ENCODE measurements around the gene RANBP17. TPM values are rescaled to one million over a fixed set of nuclear protein-coding genes. Genes with fewer than 3 reads are reported as not detected.

Gene RANBP17
- total RNA-seq, 6 donors from 2014 or later, result 12.6 to 81.4 (median 23.9) TPM

DNA sequence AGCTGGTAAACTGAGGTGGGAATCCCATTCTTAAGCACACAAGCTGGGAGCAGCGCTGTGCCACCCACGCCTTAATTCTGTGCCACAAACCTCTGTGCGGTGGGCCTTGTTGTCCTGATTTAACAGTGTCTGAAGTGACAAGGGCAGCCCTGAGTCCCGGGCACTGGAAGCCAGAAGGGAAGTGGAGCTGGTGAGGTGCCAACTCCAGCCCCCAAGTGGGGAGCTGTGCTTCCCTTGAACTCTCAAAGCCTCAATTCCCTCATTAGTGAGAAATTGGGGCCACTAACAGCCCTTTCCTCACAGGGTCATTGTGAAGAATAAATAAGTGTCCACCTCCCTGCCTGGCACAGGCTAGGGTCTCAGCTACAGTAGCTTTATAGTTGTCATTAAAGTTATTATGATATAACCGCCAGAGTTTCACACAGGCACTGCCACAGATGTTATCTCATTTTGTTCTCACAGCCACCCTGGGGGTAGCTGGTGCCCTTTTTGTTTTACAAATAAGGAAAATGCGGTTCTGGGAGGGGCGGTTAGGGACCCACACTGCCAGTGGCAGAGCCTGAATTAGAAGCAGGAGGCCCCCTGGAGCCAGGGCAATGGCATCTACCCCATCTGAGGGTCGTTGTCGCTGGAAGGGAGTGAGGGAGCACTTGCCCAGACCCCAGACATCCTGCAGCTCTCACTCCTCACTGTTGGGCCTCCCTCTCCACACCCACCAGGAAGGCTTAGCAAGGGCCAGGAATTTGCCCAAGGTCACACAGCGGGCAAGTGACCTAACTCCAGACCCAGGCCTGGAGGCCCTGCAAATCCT, 445.2 kb downstream of the RANBP17 start:
- DNase-seq, result no peak
- Histone ChIP-seq H3K9me3 (no peaks in the 10 kb centered on the region), H3K27me3 (peaks cover 1 to 68% (median 51%) of the 10 kb centered on the region in 4 donors), H3K27ac (no peak overlapping the region), H3K36me3 (no peaks in the 10 kb centered on the region), H3K4me1 (peaks cover 13 to 39% (median 31%) of the 10 kb centered on the region in 4 donors), H3K4me3 (no peak overlapping the region)
- 24 to 48% methylated on average over 8 to 10 of the region's 10 CpGs for WGBS, 2 donors
- no peak for TF ChIP-seq POLR2AphosphoS5 (IDR thresholded peaks at IDR 0.05)
- TF ChIP-seq, protein P1, sequence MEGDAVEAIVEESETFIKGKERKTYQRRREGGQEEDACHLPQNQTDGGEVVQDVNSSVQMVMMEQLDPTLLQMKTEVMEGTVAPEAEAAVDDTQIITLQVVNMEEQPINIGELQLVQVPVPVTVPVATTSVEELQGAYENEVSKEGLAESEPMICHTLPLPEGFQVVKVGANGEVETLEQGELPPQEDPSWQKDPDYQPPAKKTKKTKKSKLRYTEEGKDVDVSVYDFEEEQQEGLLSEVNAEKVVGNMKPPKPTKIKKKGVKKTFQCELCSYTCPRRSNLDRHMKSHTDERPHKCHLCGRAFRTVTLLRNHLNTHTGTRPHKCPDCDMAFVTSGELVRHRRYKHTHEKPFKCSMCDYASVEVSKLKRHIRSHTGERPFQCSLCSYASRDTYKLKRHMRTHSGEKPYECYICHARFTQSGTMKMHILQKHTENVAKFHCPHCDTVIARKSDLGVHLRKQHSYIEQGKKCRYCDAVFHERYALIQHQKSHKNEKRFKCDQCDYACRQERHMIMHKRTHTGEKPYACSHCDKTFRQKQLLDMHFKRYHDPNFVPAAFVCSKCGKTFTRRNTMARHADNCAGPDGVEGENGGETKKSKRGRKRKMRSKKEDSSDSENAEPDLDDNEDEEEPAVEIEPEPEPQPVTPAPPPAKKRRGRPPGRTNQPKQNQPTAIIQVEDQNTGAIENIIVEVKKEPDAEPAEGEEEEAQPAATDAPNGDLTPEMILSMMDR (IDR thresholded peaks at IDR 0.05), result no peak
- TF ChIP-seq EP300 (IDR thresholded peaks at IDR 0.05), result no peak
- TF ChIP-seq POLR2A (IDR thresholded peaks at IDR 0.05), result no peak
- no peak for ATAC-seq (ENCODE audit: low FRiP score in 2 of 2)

DNA sequence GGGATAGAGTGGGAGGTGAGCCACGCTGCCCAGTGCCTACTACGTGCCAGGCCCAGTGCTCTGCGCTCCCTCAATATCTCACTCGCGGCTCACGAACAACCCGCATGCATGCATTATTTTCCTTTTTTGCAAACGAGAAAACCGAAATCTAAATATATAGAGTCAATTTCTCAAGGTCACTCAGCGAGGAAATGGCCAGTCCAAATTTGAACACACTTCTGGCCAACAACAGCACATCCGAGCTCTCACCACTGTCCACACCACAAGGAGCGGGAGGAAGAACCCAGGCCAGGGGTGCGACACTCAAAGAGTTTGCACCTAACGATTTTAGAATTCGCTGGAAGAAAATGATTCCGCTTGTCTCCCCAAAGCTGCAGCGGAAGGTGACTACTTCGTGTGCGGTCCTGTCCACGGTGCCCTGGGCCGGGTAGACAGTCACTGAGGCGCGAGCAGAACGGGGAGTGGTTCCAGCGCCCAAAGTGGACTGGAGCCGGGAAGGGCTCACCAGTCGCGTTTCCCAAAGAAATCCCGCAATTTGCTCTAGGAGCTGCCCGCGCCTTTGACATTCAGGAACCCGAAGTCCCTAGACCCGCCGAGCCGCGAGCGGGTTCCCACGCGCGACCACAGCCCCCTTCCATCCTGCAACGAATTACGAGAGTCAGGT, 446.1 kb downstream of the RANBP17 start:
- TF ChIP-seq POLR2A (IDR thresholded peaks at IDR 0.05) (no peak), EP300 (IDR thresholded peaks at IDR 0.05) (no peak), POLR2AphosphoS5 (IDR thresholded peaks at IDR 0.05) (no peak)
- TF ChIP-seq, protein P1 (IDR thresholded peaks at IDR 0.05), result no peak
- Histone ChIP-seq H3K36me3 (no peaks in the 10 kb centered on the region), H3K9me3 (no peaks in the 10 kb centered on the region), H3K27me3 (peaks cover 1 to 77% (median 59%) of the 10 kb centered on the region in 4 donors), H3K4me3 (no peak overlapping the region), H3K4me1 (peaks cover 20 to 48% (median 41%) of the 10 kb centered on the region in 4 donors), H3K27ac (no peak overlapping the region)
- 21 to 28% methylated on average over 34 to 42 of the region's 42 CpGs for WGBS, 2 donors
- no peak for ATAC-seq (ENCODE audit: low FRiP score in 2 of 2)
- DNase-seq, result no peak

DNA sequence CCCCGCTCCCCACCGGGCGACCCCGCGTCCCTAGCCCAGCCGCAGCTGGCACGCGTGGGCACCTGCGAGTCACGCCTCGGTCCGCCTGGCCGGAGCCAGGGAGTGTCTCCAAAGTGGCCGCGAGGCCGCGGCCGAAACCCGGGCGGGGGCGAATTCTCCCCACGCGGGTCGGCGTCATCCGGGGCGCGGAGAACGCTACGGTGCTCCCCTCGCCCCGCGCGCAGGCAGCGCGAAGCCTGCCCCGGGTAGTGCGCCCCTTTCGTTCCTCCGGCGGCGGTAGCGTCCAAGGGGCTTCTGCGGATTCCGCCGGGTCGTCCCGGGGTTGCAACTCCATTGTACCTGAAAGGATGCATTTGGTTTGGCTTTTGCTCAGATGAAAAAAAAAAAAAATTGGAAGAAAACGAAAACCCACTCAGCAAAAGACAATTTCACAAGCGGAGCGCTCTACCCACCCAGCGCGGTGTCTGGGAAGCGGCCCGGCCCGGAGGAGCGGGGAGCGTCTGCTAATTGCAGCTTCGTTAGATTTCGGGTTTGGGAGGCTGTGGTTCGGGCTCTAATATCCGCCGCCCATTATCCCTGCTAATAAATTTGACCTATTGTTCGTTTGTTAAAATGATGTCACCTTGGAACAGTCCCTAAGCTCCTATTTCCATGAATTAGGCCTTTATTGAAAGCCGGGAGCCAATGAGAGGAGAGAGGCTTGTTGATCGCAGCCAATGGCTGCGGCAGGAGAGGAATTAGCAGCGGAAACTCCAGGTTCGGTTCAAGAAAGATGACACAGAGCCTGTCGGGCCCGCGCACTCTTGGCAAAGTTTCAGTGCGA, 446.8 kb downstream of the RANBP17 start, which contains the start of gene TLX3:
TSS of gene TLX3 (plus strand) at position 796 of the 823 bp plus-strand sequence. CDS start 118 bp downstream, outside the sequence.
- WGBS, 2 donors, result 10 to 11% methylated on average over 28 to 48 of the region's 73 CpGs
- ATAC-seq (ENCODE audit: low FRiP score in 2 of 2) (no peak), DNase-seq (peak in 1 of 2 donors; percentile 81)

More for the DNA sequence above, 446.8 kb downstream of the RANBP17 start, which contains the start of gene TLX3:
- TF ChIP-seq, protein P1 (IDR thresholded peaks at IDR 0.05), result no peak
- peaks cover 20 to 55% (median 46%) of the 10 kb centered on the region in 4 donors for H3K4me1 ChIP-seq
- no peak within 1 kb of the TSS for H3K27ac ChIP-seq
- peaks cover 1 to 82% (median 63%) of the 10 kb centered on the region in 4 donors for H3K27me3 ChIP-seq
- no peaks in the 10 kb centered on the region for H3K36me3 ChIP-seq
- H3K4me3 ChIP-seq, result no peak within 1 kb of the TSS
- H3K9me3 ChIP-seq, result no peaks in the 10 kb centered on the region
